Chondrocyte (in vitro differentiated cells): ENCODE measurements around the gene TRIM24. TPM values are rescaled to one million over a fixed set of nuclear protein-coding genes. Genes with fewer than 3 reads are reported as not detected.

Source experiments
- DNase-seq: peaks from one replicate; pipeline ENCODE4 v3.0.0; 2021; ENCODE audit warnings: mixed read lengths, low spot score
- H3K27ac Mint-ChIP-seq: one replicate; pipeline ENCODE4 v1.8.0; 2021; ENCODE audit warnings: mild to moderate bottlenecking, moderate library complexity, mixed read lengths; ENCODE audit not compliant: unreplicated experiment
- H3K27me3 Mint-ChIP-seq: 2 replicates; pipeline ENCODE4 v1.8.0; 2021; ENCODE audit warnings: low read depth, mixed read lengths
- H3K36me3 Mint-ChIP-seq: 2 replicates; pipeline ENCODE4 v1.8.0; 2021; ENCODE audit warnings: low read depth, mixed read lengths
- H3K4me1 Mint-ChIP-seq: 2 replicates; pipeline ENCODE4 v1.8.0; 2021; ENCODE audit warnings: low read depth, mild to moderate bottlenecking, mixed read lengths
- H3K4me3 Mint-ChIP-seq: one replicate; pipeline ENCODE4 v1.8.0; 2021; ENCODE audit warnings: mild to moderate bottlenecking, moderate library complexity, mixed read lengths; ENCODE audit not compliant: unreplicated experiment
- H3K9me3 Mint-ChIP-seq: 2 replicates; pipeline ENCODE4 v1.8.0; 2021; ENCODE audit warnings: low read depth, mixed read lengths
- total RNA-seq: library from RNA; stranded (reverse); gene quantifications from 3 replicates; pipeline ENCODE4 v1.2.1, GENCODE V29; 2021
- TF ChIP-seq, protein P1 (sequence below): fragments of 200-600 bp; sonication (generic); IDR thresholded peaks from 2 replicates; pipeline ENCODE4 v1.5.0; 2021; ENCODE audit warnings: antibody characterized with exemption, mild to moderate bottlenecking, moderate library complexity

The TRIM24 gene
- total RNA-seq, 1 donor from 2014 or later = 31.6 TPM

DNA sequence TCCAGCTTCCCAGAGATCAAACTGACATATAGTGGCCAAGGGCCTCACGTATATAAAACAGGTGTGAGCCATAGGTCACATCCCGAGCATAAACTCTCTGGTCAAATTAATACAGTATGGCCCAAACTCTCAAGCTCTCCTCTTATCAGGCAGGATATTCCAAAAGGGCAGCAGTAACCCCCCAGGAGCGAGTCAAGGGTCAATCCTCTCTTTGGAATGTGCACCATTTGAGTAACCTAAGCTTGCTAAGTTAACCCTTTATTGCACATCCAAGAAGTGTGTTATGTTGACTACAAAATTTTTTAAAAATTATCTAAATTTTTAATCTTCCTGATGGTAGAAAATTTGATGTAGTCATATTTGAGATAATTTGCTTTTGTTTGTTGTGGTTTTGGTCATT, 4.5 kb upstream of the TRIM24 start:
- Mint-ChIP-seq H3K4me3 (no peak overlapping the region), H3K9me3 (no peaks in the 10 kb centered on the region), H3K27ac (no peak overlapping the region), H3K27me3 (no peaks in the 10 kb centered on the region), H3K36me3 (no peaks in the 10 kb centered on the region), H3K4me1 (peaks cover 5% of the 10 kb centered on the region)
- TF ChIP-seq, protein P1, sequence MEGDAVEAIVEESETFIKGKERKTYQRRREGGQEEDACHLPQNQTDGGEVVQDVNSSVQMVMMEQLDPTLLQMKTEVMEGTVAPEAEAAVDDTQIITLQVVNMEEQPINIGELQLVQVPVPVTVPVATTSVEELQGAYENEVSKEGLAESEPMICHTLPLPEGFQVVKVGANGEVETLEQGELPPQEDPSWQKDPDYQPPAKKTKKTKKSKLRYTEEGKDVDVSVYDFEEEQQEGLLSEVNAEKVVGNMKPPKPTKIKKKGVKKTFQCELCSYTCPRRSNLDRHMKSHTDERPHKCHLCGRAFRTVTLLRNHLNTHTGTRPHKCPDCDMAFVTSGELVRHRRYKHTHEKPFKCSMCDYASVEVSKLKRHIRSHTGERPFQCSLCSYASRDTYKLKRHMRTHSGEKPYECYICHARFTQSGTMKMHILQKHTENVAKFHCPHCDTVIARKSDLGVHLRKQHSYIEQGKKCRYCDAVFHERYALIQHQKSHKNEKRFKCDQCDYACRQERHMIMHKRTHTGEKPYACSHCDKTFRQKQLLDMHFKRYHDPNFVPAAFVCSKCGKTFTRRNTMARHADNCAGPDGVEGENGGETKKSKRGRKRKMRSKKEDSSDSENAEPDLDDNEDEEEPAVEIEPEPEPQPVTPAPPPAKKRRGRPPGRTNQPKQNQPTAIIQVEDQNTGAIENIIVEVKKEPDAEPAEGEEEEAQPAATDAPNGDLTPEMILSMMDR = no peak
- no peak for DNase-seq

DNA sequence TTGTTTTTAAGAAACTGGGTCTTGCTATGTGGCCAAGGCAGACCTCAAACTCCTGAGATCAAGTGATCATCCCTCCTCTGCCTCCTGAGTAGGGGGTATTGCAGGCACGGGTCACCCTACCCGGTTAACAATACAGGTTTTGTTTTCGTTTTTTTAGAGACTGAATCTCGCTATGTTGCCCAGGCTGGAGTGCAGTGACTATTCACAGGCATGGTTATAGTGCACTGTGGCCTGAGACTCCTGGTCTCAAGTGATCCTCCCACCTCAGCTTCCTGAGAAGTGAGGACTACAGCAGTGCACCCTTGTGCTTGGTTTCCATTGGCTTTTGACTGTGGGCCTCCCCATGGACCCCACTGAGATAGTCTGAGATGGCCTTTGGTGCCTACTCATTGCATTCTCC, 3.8 kb upstream of the TRIM24 start:
- Mint-ChIP-seq H3K9me3 (no peaks in the 10 kb centered on the region), H3K27me3 (no peaks in the 10 kb centered on the region), H3K4me1 (peaks cover 7% of the 10 kb centered on the region), H3K27ac (no peak overlapping the region), H3K4me3 (no peak overlapping the region), H3K36me3 (no peaks in the 10 kb centered on the region)
- TF ChIP-seq, protein P1 = no peak
- no peak for DNase-seq

DNA sequence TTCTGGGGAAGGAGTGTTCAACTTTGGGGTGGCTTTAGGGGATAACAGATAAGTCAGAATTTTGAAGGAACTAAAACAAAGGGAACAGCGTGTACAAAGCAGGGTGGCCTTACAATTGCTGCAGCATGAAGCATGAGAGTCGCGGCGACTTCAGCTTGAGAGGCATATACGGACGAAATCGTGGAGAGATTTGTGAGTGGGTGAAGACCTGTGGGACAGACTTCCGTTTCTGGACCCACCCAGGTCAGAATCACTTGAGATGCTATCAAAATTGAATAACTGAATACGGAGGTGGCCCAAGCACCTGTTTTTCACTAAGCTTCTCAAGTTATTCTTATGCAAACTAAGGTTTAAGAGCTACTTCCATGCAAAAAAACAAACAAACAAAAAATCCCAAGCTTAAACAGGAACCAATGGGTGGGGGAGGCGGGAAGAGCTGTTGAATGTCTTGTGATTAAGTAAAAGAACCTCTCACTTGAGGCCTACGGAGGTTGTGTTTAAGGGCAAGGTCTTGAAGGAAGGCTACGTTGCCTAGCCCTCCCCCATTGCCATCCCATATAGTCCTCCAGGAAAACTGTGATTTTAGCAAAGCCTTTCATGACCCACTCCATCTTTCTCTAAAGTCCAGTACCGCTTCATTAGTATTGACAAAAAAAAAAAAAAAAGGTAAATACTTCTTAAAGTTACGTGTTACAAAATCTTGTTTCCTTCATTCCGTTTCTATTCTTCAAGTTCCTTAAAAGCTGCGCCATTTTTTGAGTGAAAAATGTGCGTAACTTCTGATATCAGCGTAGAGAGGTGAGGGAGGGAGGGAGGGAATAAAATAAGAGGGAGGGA, 1.3 kb upstream of the TRIM24 start:
- TF ChIP-seq, protein P1 = no peak
- Mint-ChIP-seq H3K27ac (no peak overlapping the region), H3K4me3 (no peak overlapping the region), H3K36me3 (no peaks in the 10 kb centered on the region), H3K4me1 (peaks cover 26% of the 10 kb centered on the region), H3K27me3 (no peaks in the 10 kb centered on the region), H3K9me3 (no peaks in the 10 kb centered on the region)
- DNase-seq = no peak

DNA sequence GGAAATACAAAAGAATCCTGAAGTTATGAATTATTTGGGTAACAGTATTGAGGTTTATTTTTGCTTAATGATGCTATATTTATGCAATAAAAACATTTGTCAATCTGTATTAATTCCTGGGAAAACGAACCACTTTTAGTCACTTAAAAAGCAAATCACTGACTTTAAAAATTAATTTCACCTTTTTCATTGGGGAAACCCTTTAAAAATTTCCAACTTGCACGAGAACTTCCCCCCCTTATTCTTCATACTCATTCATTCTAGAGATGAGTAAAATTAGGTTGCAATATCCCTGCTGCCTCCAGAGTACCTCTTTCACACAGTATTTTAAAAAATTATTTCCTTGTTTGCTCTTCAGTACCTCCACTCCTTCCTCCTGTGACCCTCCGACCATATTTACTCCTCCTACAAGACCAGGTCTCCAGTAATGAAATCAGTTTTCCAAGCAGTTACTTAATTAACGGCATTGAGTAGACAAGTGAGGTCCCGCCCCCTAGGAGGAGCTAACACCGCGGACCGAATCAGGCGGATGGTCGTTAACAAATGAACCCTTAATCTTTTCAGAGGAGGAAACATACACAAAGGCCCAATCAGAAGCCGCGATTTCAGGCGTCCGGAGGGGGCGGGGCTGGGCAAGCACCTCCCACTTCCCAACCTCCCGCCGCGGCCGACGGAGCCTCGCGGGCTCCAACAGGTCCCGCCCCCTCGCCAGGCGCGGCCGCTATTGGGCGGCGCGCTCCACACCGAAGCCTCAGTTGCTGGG, 465 bp upstream of the TRIM24 start:
- TF ChIP-seq, protein P1 = peak; percentile 70
- Mint-ChIP-seq H3K4me1 (peaks cover 31% of the 10 kb centered on the region), H3K4me3 (peak overlapping the region; percentile 77), H3K27me3 (no peaks in the 10 kb centered on the region), H3K36me3 (no peaks in the 10 kb centered on the region), H3K27ac (peak overlapping the region; percentile 79), H3K9me3 (no peaks in the 10 kb centered on the region)
- DNase-seq = peak; percentile 98
